HG03575 (cell line): ENCODE results near the gene EMID1.
A peak's percentile ranks its signal among the peaks of the same experiment; 100 is the strongest.

Experiments
- ATAC-seq: cut with Tn5 transposase; IDR thresholded peaks from one replicate; pipeline ENCODE4 v1.9.1; 2021; ENCODE audit not compliant: unreplicated experiment, insufficient number of reproducible peaks, low FRiP score; ENCODE audit errors: extremely low read depth

EMID1 gene

GRCh38 chr22:29205594-29206371 lies at the start of gene EMID1:
Gene EMID1 (plus strand): TSS chr22:29205896. CDS start chr22:29206039, 143 bp downstream.
- ATAC-seq: no peak

- no peak for ATAC-seq
Measured at GRCh38 chr22:29155966-29156365, 49.7 kb upstream of the EMID1 start.

- no peak for ATAC-seq
Measured at GRCh38 chr22:29156507-29156906, 49.2 kb upstream of the EMID1 start.

GRCh38 chr22:29157759-29158535 lies 47.7 kb upstream of the EMID1 start:
- no peak for ATAC-seq

DNA sequence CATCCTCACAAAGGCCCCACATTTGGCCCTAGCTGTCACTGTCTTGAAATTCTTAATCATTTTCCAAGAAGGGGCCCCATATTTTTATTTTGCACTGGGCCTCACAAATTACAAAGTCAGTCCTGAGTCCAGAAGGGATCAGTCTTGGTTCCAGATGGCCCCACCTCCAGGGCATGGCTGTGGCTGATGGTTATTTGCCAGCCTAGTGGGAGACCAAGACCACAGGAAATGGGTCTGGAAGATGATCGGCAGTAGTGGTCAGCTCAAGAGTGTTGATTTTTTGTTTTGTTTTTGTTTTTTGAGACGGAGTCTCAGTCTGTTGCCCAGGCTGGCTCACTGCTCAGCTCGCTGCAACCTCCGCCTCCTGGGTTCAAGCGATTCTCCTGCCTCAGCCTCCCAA lies 47.1 kb upstream of the EMID1 start:
- no peak for ATAC-seq

DNA sequence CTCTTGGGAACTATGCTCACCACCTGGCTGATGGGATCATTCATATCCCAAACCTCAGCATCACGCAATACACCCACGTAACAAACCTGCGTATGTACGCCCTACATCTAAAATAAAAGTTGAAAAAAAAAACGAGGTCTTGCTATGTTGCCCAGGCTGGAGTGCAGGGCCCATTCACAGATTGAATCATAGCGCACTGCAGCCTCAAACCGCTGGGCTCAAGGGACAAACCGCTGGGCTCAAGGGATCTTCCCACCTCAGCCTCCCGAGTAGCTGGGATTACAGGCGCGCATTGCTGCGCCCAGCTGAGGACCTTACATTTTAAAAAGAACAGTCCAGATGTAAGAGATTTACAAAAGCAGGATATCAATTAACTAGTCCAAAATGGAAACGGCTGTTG lies 41.9 kb upstream of the EMID1 start:
- no peak for ATAC-seq

DNA sequence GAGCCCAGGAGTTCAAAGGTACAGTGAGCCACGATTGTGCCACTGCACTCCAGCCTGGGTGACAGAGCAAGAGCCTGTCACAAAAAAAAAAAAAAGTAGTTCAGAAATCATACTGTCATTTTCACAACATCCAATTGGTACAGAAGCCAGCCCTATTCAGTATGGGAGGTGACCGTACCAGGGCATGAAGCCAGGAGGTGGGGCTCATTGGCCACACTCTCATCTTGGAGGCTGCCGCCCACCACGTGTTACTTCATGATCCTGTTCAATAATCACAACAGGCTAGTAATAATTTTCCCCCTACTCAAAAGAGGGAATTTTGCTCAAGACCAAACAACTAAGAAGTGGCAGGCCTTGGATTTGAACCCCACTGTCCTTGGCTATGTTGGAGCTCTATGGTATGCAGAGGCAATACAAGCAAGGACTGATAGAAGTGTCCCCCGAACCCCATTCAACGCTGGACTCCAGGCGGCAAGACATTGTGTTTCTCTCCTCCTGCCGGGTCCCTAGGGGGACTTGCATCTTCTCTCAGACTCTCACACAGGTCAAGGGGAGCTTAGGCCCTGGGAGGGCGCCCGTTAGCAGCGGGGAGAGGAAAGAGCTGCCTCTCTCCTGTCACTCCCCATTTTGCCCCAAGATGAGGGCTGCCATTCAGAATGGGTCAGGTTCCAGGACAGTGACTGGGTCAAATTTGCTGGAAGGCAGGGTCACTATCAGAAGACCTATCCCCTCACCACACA lies 40.2 kb upstream of the EMID1 start:
- no peak for ATAC-seq

DNA sequence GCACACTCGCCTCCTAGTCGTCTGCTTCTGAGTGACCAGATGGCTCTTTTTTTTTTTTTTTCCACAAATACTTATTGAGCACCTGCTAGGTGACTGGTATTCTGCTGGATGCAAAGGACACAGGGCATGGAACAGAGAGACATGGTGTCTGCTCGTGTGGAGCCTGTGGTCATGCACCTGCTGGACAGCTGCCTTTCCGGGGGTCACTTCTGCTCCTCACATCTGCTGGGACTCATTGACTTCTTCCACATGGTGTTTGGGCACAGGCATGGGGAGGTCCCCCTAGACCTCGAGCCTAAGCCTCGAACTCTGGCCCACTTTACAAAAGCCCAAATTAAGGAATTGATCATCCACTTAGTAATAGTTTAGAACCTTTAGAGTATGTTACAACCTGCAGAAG lies 39.5 kb upstream of the EMID1 start:
- no peak for ATAC-seq

GRCh38 chr22:29167032-29167911 lies 38.4 kb upstream of the EMID1 start:
- peak; percentile 71 for ATAC-seq

DNA sequence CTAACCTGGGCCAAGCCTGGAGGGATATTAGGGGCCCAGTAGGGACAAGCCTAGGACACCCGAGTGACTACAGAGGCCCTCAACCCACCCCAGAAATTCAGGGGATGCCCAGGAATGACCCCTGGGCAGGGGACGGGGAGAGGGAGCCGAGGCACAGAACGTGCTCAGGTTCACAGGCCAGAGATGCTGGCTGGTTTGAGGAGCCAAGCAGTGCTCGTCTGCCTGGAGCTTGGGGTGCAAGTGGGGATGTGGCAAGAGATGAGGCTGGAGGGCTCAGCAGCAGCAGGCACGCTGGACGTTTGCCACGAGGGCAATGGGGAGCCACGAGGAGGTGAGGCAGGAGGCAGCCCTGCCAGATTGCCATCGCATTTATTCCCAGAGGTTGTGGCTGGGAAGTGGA lies 34.0 kb upstream of the EMID1 start:
- no peak for ATAC-seq

- no peak for ATAC-seq
Measured at GRCh38 chr22:29172216-29172615, 33.5 kb upstream of the EMID1 start.

GRCh38 chr22:29175312-29175835 lies 30.3 kb upstream of the EMID1 start:
- ATAC-seq: no peak

DNA sequence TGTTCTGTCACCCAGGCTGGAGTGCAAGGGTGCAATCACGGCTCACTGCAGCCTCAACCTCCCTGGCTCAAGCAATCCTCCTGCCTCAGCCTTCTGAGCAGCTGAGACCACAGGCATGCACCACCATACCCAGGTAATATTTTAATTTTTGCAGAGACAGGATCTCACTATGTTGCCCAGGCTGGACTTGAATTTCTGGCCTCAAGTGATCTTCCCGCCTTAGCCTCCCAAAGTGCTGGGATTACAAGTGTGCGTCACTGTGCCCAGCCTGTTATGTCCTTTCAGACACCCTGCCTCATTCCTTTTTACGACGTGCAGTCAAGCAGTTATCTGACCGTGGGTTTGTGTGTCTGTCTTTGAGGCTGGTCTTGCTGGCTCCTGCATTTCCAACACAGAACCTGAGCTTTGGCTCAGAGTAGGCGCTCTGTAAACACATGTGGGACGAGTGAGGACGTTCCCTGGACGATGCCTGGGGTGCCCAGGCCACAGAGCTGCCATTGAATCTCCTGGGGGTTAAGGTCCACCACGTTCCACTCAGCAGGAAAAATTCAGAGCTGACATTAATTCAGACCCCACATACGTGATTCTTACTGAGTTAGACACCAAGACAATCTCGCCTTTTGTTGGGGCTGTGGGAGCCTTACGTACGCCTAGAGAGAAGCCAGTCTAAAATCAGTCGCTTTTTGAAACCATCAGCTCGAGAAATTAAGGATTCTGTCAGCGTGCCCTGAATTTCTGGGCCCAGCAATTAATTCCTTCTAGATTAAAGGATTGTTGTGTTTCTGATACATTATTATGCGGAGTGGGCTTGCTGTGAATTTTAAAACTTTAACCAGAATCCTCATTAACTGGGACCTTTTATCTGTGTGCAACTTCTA lies 21.5 kb upstream of the EMID1 start:
- no peak for ATAC-seq

DNA sequence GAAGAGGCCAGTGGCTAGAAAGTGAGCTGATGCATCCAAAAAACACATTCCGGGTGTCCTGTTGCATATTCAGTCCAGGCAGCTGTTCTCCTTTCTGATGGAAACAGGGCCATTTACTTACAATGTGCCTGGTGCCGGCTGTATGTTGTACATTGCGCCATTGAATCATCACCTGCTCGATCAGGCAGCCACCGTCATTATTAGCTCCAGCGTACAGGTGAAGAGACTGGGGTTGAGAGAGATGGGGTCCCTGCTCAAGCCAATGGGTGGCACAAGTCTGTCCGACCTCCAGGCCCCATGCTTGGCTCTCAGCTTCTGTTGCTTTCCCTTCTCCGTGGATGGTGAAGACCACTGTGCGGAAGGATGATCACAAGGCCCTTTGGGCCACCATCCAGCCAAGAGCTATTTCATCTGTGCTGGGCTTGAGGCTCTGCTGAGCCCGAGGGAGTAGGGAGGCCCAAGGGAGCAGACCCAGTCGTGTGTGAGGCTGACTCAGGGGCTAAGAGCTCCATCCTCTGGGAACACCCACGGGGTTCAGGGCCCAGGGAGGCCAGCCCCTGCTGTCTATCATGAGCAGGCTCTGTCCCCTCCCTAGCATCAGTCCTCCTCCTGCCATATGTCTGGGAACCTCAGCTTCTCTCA lies 20.7 kb upstream of the EMID1 start:
- no peak for ATAC-seq

- no peak for ATAC-seq
Measured at GRCh38 chr22:29186302-29186701, 19.4 kb upstream of the EMID1 start.

- no peak for ATAC-seq
Measured at GRCh38 chr22:29187831-29188230, 17.9 kb upstream of the EMID1 start.

DNA sequence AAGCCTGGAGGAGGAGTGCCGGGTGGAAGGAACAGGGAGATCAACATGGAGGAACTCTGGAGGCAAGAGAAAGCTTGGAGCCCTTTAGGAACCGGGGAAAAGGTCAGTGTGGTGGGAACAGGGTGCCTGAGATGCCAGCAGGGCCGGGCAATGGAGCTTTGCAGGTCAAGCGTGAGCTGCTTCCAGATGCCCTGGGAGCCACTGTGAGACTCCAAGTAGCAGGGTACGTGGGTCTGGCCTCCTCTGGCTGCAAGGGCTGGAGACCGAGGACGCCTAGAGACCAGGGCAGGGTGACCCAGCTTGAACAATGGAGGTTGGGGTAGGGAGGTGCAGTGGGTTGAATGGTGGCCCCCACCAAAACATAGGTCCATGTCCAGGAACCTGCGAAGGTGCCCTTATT lies 15.6 kb upstream of the EMID1 start:
- ATAC-seq: no peak
